SK-N-SH (cell line): ENCODE results near the gene S1PR2. TPM values are rescaled to one million over a fixed set of nuclear protein-coding genes. Genes with fewer than 3 reads are reported as not detected.

Experiments used
- CTCF ChIA-PET: fragments of 300-600, 350-600 bp; formaldehyde crosslinking; extraction: SDS; loops from one replicate; lab custom pipeline; 2021; lab: Yijun Ruan, JAX
- POLR2A ChIA-PET: fragments of 350-600 bp; sonication (Branson Sonifier 250); formaldehyde crosslinking; extraction: SDS; loops from one replicate; lab custom pipeline; 2020; ENCODE audit warnings: antibody characterized with exemption, inconsistent platforms; lab: Yijun Ruan, JAX
- DNase-seq: peaks from one replicate; pipeline ENCODE4 v3.0.0; 2012
- H2AFZ ChIP-seq: fragments of 200-600 bp; sonication (generic); 2 replicates; pipeline ENCODE4 v1.8.1; 2016; ENCODE audit warnings: antibody characterized with exemption, mild to moderate bottlenecking, low read depth
- H3F3A ChIP-seq: fragments of 200-600 bp; sonication (generic); replicated peaks from 2 replicates; pipeline ENCODE3; 2016; ENCODE audit warnings: antibody characterized with exemption, mild to moderate bottlenecking; ENCODE audit not compliant: insufficient read depth
- H3K27ac ChIP-seq, 2 experiments: fragments of 200-500 bp in 1 of 2; fragments of 200-600 bp in 1 of 2; sonication (Bioruptor generic) in 1 of 2; sonication (generic), shearing (Covaris generic) in 1 of 2; 2 replicates each; pipeline versions ENCODE4 v1.5.1 to v1.6.1; 2014 to 2016; ENCODE audit warnings: low read depth in 2 of 2, inconsistent platforms in 1 of 2, low read length in 1 of 2, mild to moderate bottlenecking in 1 of 2, mixed read lengths in 1 of 2
- H3K27me3 ChIP-seq: fragments of 200-600 bp; sonication (generic), shearing (Covaris generic); 2 replicates; pipeline ENCODE4 v1.6.1; 2016; ENCODE audit warnings: mixed run types; ENCODE audit not compliant: insufficient read depth
- H3K36me3 ChIP-seq, 2 experiments: fragments of 200-500 bp in 1 of 2; fragments of 200-600 bp in 1 of 2; sonication (Bioruptor generic) in 1 of 2; sonication (generic) in 1 of 2; replicated peaks in 1 of 2; 2 replicates each; pipeline versions ENCODE3 to v1.5.1; 2014 to 2016; ENCODE audit warnings: low read length in 1 of 2, mild to moderate bottlenecking in 1 of 2; ENCODE audit not compliant: insufficient read depth in 2 of 2, control insufficient read depth in 1 of 2
- H3K4me1 ChIP-seq, 2 experiments: fragments of 200-500 bp in 1 of 2; fragments of 200-600 bp in 1 of 2; sonication (Bioruptor generic) in 1 of 2; sonication (generic), shearing (Covaris generic) in 1 of 2; 2 replicates each; pipeline versions ENCODE4 v1.5.1 to v1.6.1; 2014 to 2016; ENCODE audit warnings: low read depth in 1 of 2, low read length in 1 of 2, mixed run types in 1 of 2; ENCODE audit not compliant: insufficient read depth in 2 of 2, control insufficient read depth in 1 of 2
- H3K4me2 ChIP-seq: fragments of 200-600 bp; sonication (generic), shearing (Covaris generic); 2 replicates; pipeline ENCODE4 v1.6.1; 2017; ENCODE audit warnings: mixed run types
- H3K4me3 ChIP-seq, 2 experiments: fragments of 200-500 bp in 1 of 2; fragments of 200-600 bp in 1 of 2; sonication (Bioruptor generic) in 1 of 2; sonication (generic), shearing (Covaris generic) in 1 of 2; 2 replicates each; pipeline versions ENCODE4 v1.5.1 to v1.8.1; 2014 to 2016; ENCODE audit warnings: low read depth in 2 of 2, inconsistent platforms in 1 of 2, low read length in 1 of 2, mild to moderate bottlenecking in 1 of 2, mixed read lengths in 1 of 2, moderate library complexity in 1 of 2
- H3K79me2 ChIP-seq: fragments of 200-600 bp; sonication (generic); 2 replicates; pipeline ENCODE4 v1.8.1; 2017; ENCODE audit warnings: mild to moderate bottlenecking; ENCODE audit not compliant: insufficient read depth
- H3K9ac ChIP-seq: fragments of 200-600 bp; sonication (generic); 2 replicates; pipeline ENCODE4 v1.6.1; 2017; ENCODE audit warnings: mixed run types
- H3K9me2 ChIP-seq: fragments of 200-600 bp; sonication (generic); 2 replicates; pipeline ENCODE4 v1.6.1; 2017; ENCODE audit warnings: mixed run types
- H3K9me3 ChIP-seq: fragments of 200-600 bp; sonication (generic); 2 replicates; pipeline ENCODE4 v1.6.1; 2017; ENCODE audit warnings: mixed run types, mild to moderate bottlenecking, moderate library complexity
- H4K20me1 ChIP-seq: fragments of 200-600 bp; sonication (generic); 2 replicates; pipeline ENCODE4 v1.6.1; 2017; ENCODE audit warnings: mild to moderate bottlenecking, mixed run types; ENCODE audit not compliant: insufficient read depth
- CTCF ChIP-seq: fragments of 200-600 bp; sonication (generic); IDR thresholded peaks from 2 replicates; pipeline ENCODE4 v1.6.1; 2017; ENCODE audit warnings: antibody characterized with exemption, mild to moderate bottlenecking, moderate library complexity
- ELF1 ChIP-seq: IDR thresholded peaks from 2 replicates; pipeline ENCODE4 v1.4.0; 2012
- EP300 ChIP-seq, 2 experiments: IDR thresholded peaks; 2 replicates each; pipeline versions ENCODE4 v1.4.0 to v1.6.1; 2012; ENCODE audit warnings: borderline replicate concordance in 1 of 2, low read depth in 1 of 2, low read length in 1 of 2
- FOXJ3 ChIP-seq: sonication (generic); formaldehyde crosslinking; IDR thresholded peaks from 2 replicates; pipeline ENCODE4 v1.5.1; 2020; ENCODE audit warnings: mild to moderate bottlenecking, missing genetic modification reagents
- GABPA ChIP-seq: IDR thresholded peaks from 2 replicates; pipeline ENCODE4 v1.4.0; 2012; ENCODE audit warnings: low read depth, mild to moderate bottlenecking
- IRF3 ChIP-seq: fragments of 150-350 bp; IDR thresholded peaks from 2 replicates; pipeline ENCODE4 v1.6.1; 2016; ENCODE audit warnings: mild to moderate bottlenecking, low read depth, low read length
- JUND ChIP-seq: IDR thresholded peaks from 2 replicates; pipeline ENCODE4 v1.4.0; 2012
- MAX ChIP-seq: IDR thresholded peaks from 2 replicates; pipeline ENCODE4 v1.4.0; 2012; ENCODE audit warnings: low read depth
- MEF2A ChIP-seq: IDR thresholded peaks from 2 replicates; pipeline ENCODE4 v1.4.0; 2012; ENCODE audit warnings: low read depth, borderline replicate concordance
- NRF1 ChIP-seq: IDR thresholded peaks from 2 replicates; pipeline ENCODE4 v1.6.1; 2012; ENCODE audit warnings: low read depth, mild to moderate bottlenecking, low read length
- PBX3 ChIP-seq: IDR thresholded peaks from 2 replicates; pipeline ENCODE4; 2012
- POLR2AphosphoS5 ChIP-seq: IDR thresholded peaks from 2 replicates; pipeline ENCODE4 v1.6.1; 2012; ENCODE audit warnings: low read depth, low read length
- RAD21 ChIP-seq: IDR thresholded peaks from 2 replicates; pipeline ENCODE4 v1.6.1; 2012; ENCODE audit warnings: mild to moderate bottlenecking, low read length
- RCOR1 ChIP-seq: fragments of 150-350 bp; IDR thresholded peaks from 2 replicates; pipeline ENCODE4 v1.6.1; 2017; ENCODE audit warnings: antibody characterized with exemption, low read length
- SIN3A ChIP-seq: IDR thresholded peaks from 2 replicates; pipeline ENCODE4 v1.6.1; 2012; ENCODE audit warnings: low read depth, mild to moderate bottlenecking, low read length, moderate library complexity, borderline replicate concordance
- SMC3 ChIP-seq: IDR thresholded peaks from 2 replicates; pipeline ENCODE4 v1.6.1; 2012; ENCODE audit warnings: low read depth, low read length, improper control_type of control experiment
- TCF12 ChIP-seq: IDR thresholded peaks from 2 replicates; pipeline ENCODE4 v1.4.0; 2012
- USF1 ChIP-seq: IDR thresholded peaks from 2 replicates; pipeline ENCODE4 v1.4.0; 2012; ENCODE audit warnings: low read depth, borderline replicate concordance
- YY1 ChIP-seq: IDR thresholded peaks from 2 replicates; pipeline ENCODE4 v1.4.0; 2012; ENCODE audit warnings: low read depth, mild to moderate bottlenecking
- WGBS: methylation state at CpG from one replicate; pipeline ENCODE4 v1.1.6; 2017; ENCODE audit warnings: low lambda C conversion rate; 5-methylcytosine and 5-hydroxymethylcytosine counted together
- polyA plus RNA-seq, 3 experiments: library from polyadenylated mRNA; depleted of rRNA; stranded (reverse); fragments of >200 nt; gene quantifications; 2 replicates each; pipeline ENCODE4 v1.2.3, GENCODE V29; 2012

The S1PR2 gene
- polyA plus RNA-seq, 1 of the 3 experiments (the other 2 are of a cell fraction) = 3.6 TPM

- Histone ChIP-seq H3K27me3 (no peaks in the 10 kb centered on the region), H4K20me1 (0 out of 2 replicates have a peak, but pooled peaks cover 4% of the 10 kb centered on the region), H3F3A (peaks cover 4% of the 10 kb centered on the region), H3K36me3 (no peaks in the 10 kb centered on the region), H3K4me1 (peaks cover 0 to 26% of the 10 kb centered on the region in 2 experiments; a peak in 1 of 4 replicates), H3K79me2 (peaks cover 10% of the 10 kb centered on the region; the same call in 1 of the 2 replicates), H3K27ac (peak overlapping the region in 1 of 2 experiments; percentile 31; a peak in 1 of 4 replicates), H3K4me3 (no peak overlapping the region), H3K9ac (no peak overlapping the region), H3K9me3 (no peaks in the 10 kb centered on the region), H3K4me2 (no peak overlapping the region), H3K9me2 (no peaks in the 10 kb centered on the region), H2AFZ (no peak overlapping the region)
- TF ChIP-seq TCF12 (no peak), RCOR1 (no peak), USF1 (no peak), EP300 (IDR thresholded peaks at IDR 0.05; ENCODE audit: borderline replicate concordance in 1 of 2, low read depth in 1 of 2, low read length in 1 of 2) (no peak), NRF1 (no peak), YY1 (no peak), RAD21 (no peak), FOXJ3 (no peak), SIN3A (no peak), CTCF (no peak), GABPA (no peak), IRF3 (no peak), PBX3 (no peak), SMC3 (no peak), MAX (no peak), JUND (no peak), POLR2AphosphoS5 (no peak), MEF2A (no peak), ELF1 (no peak)
- no peak for DNase-seq
- POLR2A ChIA-PET = interaction anchor here (1.2 kb wide), 1 partner anchor 23 kb away, joined by 3 read pairs; no protein-coding TSS in a partner anchor
- WGBS = 94% methylated on average over 5 of the region's 5 CpGs
- CTCF ChIA-PET = interaction anchor here (0.6 to 5.5 kb wide), 8 partner anchors 18 to 78 kb away, joined by 3 to 54 read pairs (median 4); partner anchors contain the start of gene DNMT1
These were observed 2.7 kb downstream of the S1PR2 start for GRCh38 chr19:10228393-10228792.
